Measurements from ENCODE around the gene WDR59. TPM values are rescaled to one million over a fixed set of nuclear protein-coding genes. Genes with fewer than 3 reads are reported as not detected.
A peak's percentile ranks its signal among the peaks of the same experiment; 100 is the strongest.
"Not testable (repeated sequence)": the region's sequence is repeated elsewhere in the genome, so short reads cannot be mapped to it uniquely, and the experiment has no call there.

WDR59 gene
- total RNA-seq, 2 experiments from 2014 or later: 69.2 to 91.4 TPM

- Mint-ChIP-seq H3K27ac (peak overlapping the region; percentile 95), H3K27me3 (no peaks in the 10 kb centered on the region), H3K4me1 (peaks cover 42% of the 10 kb centered on the region), H3K36me3 (ENCODE audit: low read depth) (peaks cover 30% of the 10 kb centered on the region), H3K4me3 (no peak overlapping the region), H3K9me3 (ENCODE audit: low read depth) (peaks cover 11% of the 10 kb centered on the region)
- DNase-seq (no peak), ATAC-seq (peak; percentile 86)
- ChIA-PET POLR2A (interaction anchor here (0.7 to 1.6 kb wide), 3 partner anchors 11 to 52 kb away, joined by 3 to 10 read pairs (median 4); no protein-coding TSS in a partner anchor), CTCF (interaction anchor here (0.8 to 1.0 kb wide), 2 partner anchors 11 to 20 kb away, joined by 3 to 4 read pairs; no protein-coding TSS in a partner anchor)
- intact Hi-C loops (cut with DNase I, micrococcal nuclease): loop anchor here in 1 of 2 experiments (1.0 kb wide), 1 partner anchor 11 kb away; no protein-coding TSS in a partner anchor
These were observed 38.1 kb upstream of the WDR59 start for GRCh38 chr16:75023009-75023408.

- H3K4me3 Mint-ChIP-seq: peak overlapping the region; percentile 4
- H3K9me3 Mint-ChIP-seq (ENCODE audit: low read depth): peaks cover 11% of the 10 kb centered on the region
- H3K27ac Mint-ChIP-seq: peak overlapping the region; percentile 95
- peak; percentile 51 for ATAC-seq
- peaks cover 46% of the 10 kb centered on the region for H3K4me1 Mint-ChIP-seq
- no peak for DNase-seq
- no peaks in the 10 kb centered on the region for H3K27me3 Mint-ChIP-seq
- peaks cover 30% of the 10 kb centered on the region for H3K36me3 Mint-ChIP-seq (ENCODE audit: low read depth)
- CTCF ChIA-PET: interaction anchor here (0.8 to 1.0 kb wide), 2 partner anchors 11 to 20 kb away, joined by 3 to 4 read pairs; no protein-coding TSS in a partner anchor
- POLR2A ChIA-PET: interaction anchor here (0.7 to 1.6 kb wide), 3 partner anchors 10 to 53 kb away, joined by 3 to 10 read pairs (median 4); no protein-coding TSS in a partner anchor
- intact Hi-C loops (cut with DNase I, micrococcal nuclease): no loop called here
These were observed 37.6 kb upstream of the WDR59 start for GRCh38 chr16:75022567-75022966.

- H3K27ac Mint-ChIP-seq: no peak overlapping the region
- intact Hi-C loops (cut with DNase I, micrococcal nuclease): no loop called here
- DNase-seq (no peak), ATAC-seq (no peak)
- H3K36me3 Mint-ChIP-seq (ENCODE audit: low read depth): peaks cover 30% of the 10 kb centered on the region
- ChIA-PET CTCF (interaction anchor here (1.7 kb wide), 1 partner anchor 9 kb away, joined by 8 read pairs; no protein-coding TSS in a partner anchor), POLR2A (interaction anchor here (0.6 kb wide), 1 partner anchor 8 kb away, joined by 6 read pairs; no protein-coding TSS in a partner anchor)
- H3K4me3 Mint-ChIP-seq: no peak overlapping the region
- peaks cover 50% of the 10 kb centered on the region for H3K4me1 Mint-ChIP-seq
- H3K9me3 Mint-ChIP-seq (ENCODE audit: low read depth): peaks cover 11% of the 10 kb centered on the region
- no peaks in the 10 kb centered on the region for H3K27me3 Mint-ChIP-seq
These were observed 36.5 kb upstream of the WDR59 start for GRCh38 chr16:75021410-75021809.

DNA sequence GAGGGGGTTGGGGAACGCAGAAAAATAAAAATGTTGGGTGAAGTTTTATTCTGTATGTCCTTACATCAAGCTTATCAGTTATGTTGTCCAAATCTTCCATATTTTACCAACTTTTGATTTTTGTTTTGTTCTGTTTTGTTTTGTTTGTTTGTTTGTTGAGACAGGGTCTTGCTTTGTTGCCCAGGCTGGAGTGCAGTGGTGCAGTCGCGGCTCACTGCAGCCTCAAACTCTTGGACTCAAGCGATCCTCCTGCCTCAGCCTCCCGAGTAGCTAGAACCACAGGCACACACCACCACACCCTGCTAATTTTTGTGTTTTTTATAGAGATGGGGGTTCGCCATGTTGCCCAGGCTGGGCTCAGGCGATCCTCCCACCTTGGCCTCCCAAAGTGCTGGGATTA, 34.7 kb upstream of the WDR59 start:
- intact Hi-C loops (cut with DNase I, micrococcal nuclease): no loop called here
- Mint-ChIP-seq H3K27ac (no peak overlapping the region), H3K4me3 (no peak overlapping the region), H3K27me3 (no peaks in the 10 kb centered on the region), H3K36me3 (ENCODE audit: low read depth) (peaks cover 30% of the 10 kb centered on the region), H3K9me3 (ENCODE audit: low read depth) (peaks cover 11% of the 10 kb centered on the region), H3K4me1 (peaks cover 38% of the 10 kb centered on the region)
- ChIA-PET CTCF (interaction anchor here (2.0 kb wide), 1 partner anchor 92 kb away, joined by 5 read pairs; no protein-coding TSS in a partner anchor), POLR2A (no interaction called here)
- DNase-seq (no peak), ATAC-seq (no peak)

GRCh38 chr16:75019007-75019406, 34.1 kb upstream of the WDR59 start:
- ChIA-PET CTCF (interaction anchor here (2.0 kb wide), 1 partner anchor 92 kb away, joined by 5 read pairs; no protein-coding TSS in a partner anchor), POLR2A (interaction anchor here (0.6 kb wide), 1 partner anchor 385 kb away, joined by 5 read pairs; no protein-coding TSS in a partner anchor)
- H3K4me1 Mint-ChIP-seq: peaks cover 34% of the 10 kb centered on the region
- H3K36me3 Mint-ChIP-seq (ENCODE audit: low read depth): peaks cover 30% of the 10 kb centered on the region
- no peaks in the 10 kb centered on the region for H3K27me3 Mint-ChIP-seq
- intact Hi-C loops (cut with DNase I, micrococcal nuclease): no loop called here
- H3K4me3 Mint-ChIP-seq: no peak overlapping the region
- DNase-seq: peak; percentile 18
- peaks cover 11% of the 10 kb centered on the region for H3K9me3 Mint-ChIP-seq (ENCODE audit: low read depth)
- no peak overlapping the region for H3K27ac Mint-ChIP-seq
- peak; percentile 34 for ATAC-seq

DNA sequence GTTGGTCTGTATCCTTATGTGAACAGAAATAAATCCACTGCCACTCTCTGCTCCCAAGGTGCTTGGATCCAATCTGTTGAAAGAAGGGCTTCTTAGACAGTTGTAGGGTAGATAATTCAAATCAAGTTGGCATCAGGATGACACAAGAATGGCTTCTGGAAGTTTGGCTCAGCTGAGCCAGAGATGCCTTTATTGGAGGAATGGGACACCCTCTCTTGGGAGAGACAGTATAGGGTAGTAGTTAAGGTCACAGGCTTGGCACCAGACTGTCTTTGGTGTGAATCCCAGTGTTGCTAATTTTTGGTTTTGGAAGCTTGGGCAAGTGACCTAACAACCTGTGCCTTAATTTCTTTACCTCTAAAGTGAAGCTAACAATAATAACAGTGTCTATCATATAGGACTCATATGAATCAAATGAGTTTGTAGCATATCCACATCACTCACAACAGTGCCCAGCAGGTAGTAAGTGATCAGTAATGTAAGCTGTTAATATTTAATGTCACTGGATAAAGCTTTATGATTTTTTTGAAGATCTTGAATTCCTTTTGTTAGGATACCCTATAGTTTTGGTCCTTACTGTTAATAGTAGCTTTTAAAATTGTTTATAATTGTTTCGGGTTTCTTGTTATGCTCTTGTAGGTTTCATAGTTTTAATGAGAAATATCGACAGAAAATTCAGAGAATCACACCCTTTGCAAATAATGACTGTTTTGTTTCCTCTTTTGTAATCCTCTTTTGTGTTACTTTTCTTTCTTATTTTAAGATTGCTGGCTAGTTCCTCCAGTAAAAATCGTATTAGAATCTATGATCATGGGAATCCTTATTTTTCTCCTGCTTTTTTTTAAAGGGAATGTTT, 33.0 kb upstream of the WDR59 start:
- no peak overlapping the region for H3K4me3 Mint-ChIP-seq
- no peak for ATAC-seq
- H3K9me3 Mint-ChIP-seq (ENCODE audit: low read depth): peaks cover 11% of the 10 kb centered on the region
- H3K27ac Mint-ChIP-seq: peak overlapping the region; percentile 38
- ChIA-PET POLR2A (no interaction called here), CTCF (interaction anchor here (0.8 to 2.2 kb wide), 4 partner anchors 8 to 94 kb away, joined by 3 to 8 read pairs (median 4); no protein-coding TSS in a partner anchor)
- no peaks in the 10 kb centered on the region for H3K27me3 Mint-ChIP-seq
- peaks cover 32% of the 10 kb centered on the region for H3K4me1 Mint-ChIP-seq
- intact Hi-C loops (cut with DNase I, micrococcal nuclease): no loop called here
- DNase-seq: no peak
- peaks cover 28% of the 10 kb centered on the region for H3K36me3 Mint-ChIP-seq (ENCODE audit: low read depth)

GRCh38 chr16:75016451-75017081, 31.6 kb upstream of the WDR59 start:
- DNase-seq: not testable (repeated sequence)
- CTCF ChIA-PET: interaction anchor here (0.6 to 2.2 kb wide), 4 partner anchors 15 to 95 kb away, joined by 3 to 8 read pairs (median 5); no protein-coding TSS in a partner anchor

GRCh38 chr16:75014318-75014717, 29.4 kb upstream of the WDR59 start:
- H3K27ac Mint-ChIP-seq: peak overlapping the region; percentile 66
- no peaks in the 10 kb centered on the region for H3K27me3 Mint-ChIP-seq
- no peak overlapping the region for H3K4me3 Mint-ChIP-seq
- DNase-seq (no peak), ATAC-seq (no peak)
- intact Hi-C loops (cut with DNase I, micrococcal nuclease): loop anchor here in 1 of 2 experiments (5.0 kb wide), 1 partner anchor 48 kb away; no protein-coding TSS in a partner anchor
- POLR2A ChIA-PET: no interaction called here
- peaks cover 53% of the 10 kb centered on the region for H3K4me1 Mint-ChIP-seq
- no peaks in the 10 kb centered on the region for H3K9me3 Mint-ChIP-seq (ENCODE audit: low read depth)
- CTCF ChIA-PET: interaction anchor here (1.3 kb wide), 1 partner anchor 185 kb away, joined by 5 read pairs; no protein-coding TSS in a partner anchor
- peaks cover under 1% of the 10 kb centered on the region for H3K36me3 Mint-ChIP-seq (ENCODE audit: low read depth)

More at GRCh38 chr16:75016451-75017081, 31.6 kb upstream of the WDR59 start:
- intact Hi-C loops (cut with DNase I, micrococcal nuclease); H3K27ac Mint-ChIP-seq; ATAC-seq; H3K27me3 Mint-ChIP-seq; H3K4me3 Mint-ChIP-seq; H3K9me3 Mint-ChIP-seq (ENCODE audit: low read depth); POLR2A ChIA-PET: not testable (repeated sequence)
- Mint-ChIP-seq H3K36me3 (ENCODE audit: low read depth) (peaks cover 20% of the 10 kb centered on the region), H3K4me1 (peaks cover 41% of the 10 kb centered on the region)

- peak overlapping the region; percentile 90 for H3K27ac Mint-ChIP-seq
- ATAC-seq; H3K4me3 Mint-ChIP-seq; H3K36me3 Mint-ChIP-seq (ENCODE audit: low read depth); H3K27me3 Mint-ChIP-seq; DNase-seq; H3K9me3 Mint-ChIP-seq (ENCODE audit: low read depth): not testable (repeated sequence)
- ChIA-PET CTCF (interaction anchor here (1.5 to 3.5 kb wide), 4 partner anchors 8 to 97 kb away, joined by 5 to 37 read pairs (median 13); partner anchors contain the start of gene ZNRF1), POLR2A (interaction anchor here (1.7 to 2.3 kb wide), 2 partner anchors 10 to 96 kb away, joined by 6 to 10 read pairs; no protein-coding TSS in a partner anchor)
- peaks cover 59% of the 10 kb centered on the region for H3K4me1 Mint-ChIP-seq
- intact Hi-C loops (cut with DNase I, micrococcal nuclease): loop anchor here (2.0 to 5.0 kb wide), 2 partner anchors 49 to 86 kb away; no protein-coding TSS in a partner anchor
These were observed 28.2 kb upstream of the WDR59 start for GRCh38 chr16:75013123-75013522.

DNA sequence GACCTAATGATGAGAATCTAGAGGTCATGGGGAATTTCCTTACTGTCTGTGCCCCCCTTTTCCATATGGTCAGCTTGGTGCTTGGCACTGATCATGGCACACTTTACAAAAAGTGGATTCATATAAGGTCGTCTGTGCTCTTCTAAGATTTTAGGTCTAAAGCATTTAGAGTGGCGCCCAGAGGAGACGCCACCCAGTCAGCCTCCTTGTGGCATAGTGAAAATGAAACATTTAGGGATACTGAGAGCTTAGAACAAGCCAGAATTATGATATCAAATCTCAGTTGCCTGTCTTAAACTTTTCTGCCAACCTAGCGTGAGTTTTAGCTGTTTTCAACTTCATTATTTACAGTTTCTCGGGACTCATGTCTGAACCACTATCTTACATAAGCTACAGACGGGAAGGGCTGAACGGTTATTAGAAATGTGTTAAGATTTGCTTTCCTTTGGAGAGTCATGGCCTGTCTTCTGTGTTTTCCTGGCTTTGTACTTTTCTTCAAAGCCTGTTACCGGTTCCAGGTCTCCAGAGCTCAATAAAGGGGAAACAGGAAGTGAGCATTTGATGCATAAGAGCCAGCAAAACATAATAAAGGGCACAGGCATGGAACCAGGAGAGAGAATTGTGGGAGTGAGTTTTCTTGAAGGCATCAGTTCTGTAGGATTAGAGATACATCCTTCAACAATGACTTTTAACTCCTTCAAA, 27.6 kb upstream of the WDR59 start:
- intact Hi-C loops (cut with DNase I, micrococcal nuclease): loop anchor here (1.0 to 5.0 kb wide), 4 partner anchors 11 to 86 kb away; no protein-coding TSS in a partner anchor
- CTCF ChIA-PET: interaction anchor here (0.6 to 3.5 kb wide), 10 partner anchors 9 to 150 kb away, joined by 3 to 37 read pairs (median 5); partner anchors contain the start of gene ZNRF1
- H3K4me1 Mint-ChIP-seq: peaks cover 56% of the 10 kb centered on the region
- H3K27ac Mint-ChIP-seq: peak overlapping the region; percentile 90
- H3K4me3 Mint-ChIP-seq: peak overlapping the region; percentile 54
- H3K27me3 Mint-ChIP-seq: no peaks in the 10 kb centered on the region
- H3K36me3 Mint-ChIP-seq (ENCODE audit: low read depth): no peaks in the 10 kb centered on the region
- DNase-seq (peak; percentile 33), ATAC-seq (peak; percentile 52)
- no peaks in the 10 kb centered on the region for H3K9me3 Mint-ChIP-seq (ENCODE audit: low read depth)
- POLR2A ChIA-PET: interaction anchor here (0.6 to 2.3 kb wide), 11 partner anchors 10 to 629 kb away, joined by 3 to 10 read pairs (median 4); partner anchors contain the start of genes WDR59 and ZNRF1
